ENCODE results near the gene DERL3. TPM values are rescaled to one million over a fixed set of nuclear protein-coding genes. Genes with fewer than 3 reads are reported as not detected.

Gene DERL3
- total and polyA plus RNA-seq, 2 experiments from 2014 or later = 13.6 to 19.5 TPM

GRCh38 chr22:23834793-23835483, 3.9 kb downstream of the DERL3 start (continued):
- TF ChIP-seq ZNF462 (CRISPR knock-in tag; IDR thresholded peaks at IDR 0.05) (no peak), ETS1 (IDR thresholded peaks at IDR 0.05) (no peak), ZNF331 (CRISPR knock-in tag; IDR thresholded peaks at IDR 0.05; ENCODE audit: low read depth) (no peak), NANOG (IDR thresholded peaks at IDR 0.05; ENCODE audit: borderline replicate concordance) (no peak), CTCF (conservative IDR thresholded peaks at IDR 0.05; ENCODE audit: low read depth in 2 of 2) (no peak), STAT1 (IDR thresholded peaks at IDR 0.05; ENCODE audit: unreplicated experiment) (no peak), JUNB (IDR thresholded peaks at IDR 0.05; ENCODE audit: unreplicated experiment) (no peak), EZH2 (IDR thresholded peaks at IDR 0.05; ENCODE audit: low read depth, unreplicated experiment) (no peak), REST (IDR thresholded peaks at IDR 0.05; ENCODE audit: unreplicated experiment) (no peak), ZNF114 (CRISPR knock-in tag; IDR thresholded peaks at IDR 0.05) (no peak)

Data from GM23338 (cell line).